Left ventricle myocardium inferior (tissue), 1 donor: ENCODE measurements around the gene ZNF423. TPM values are rescaled to one million over a fixed set of nuclear protein-coding genes. Genes with fewer than 3 reads are reported as not detected.

Experiments
- DNase-seq: peaks from one replicate; pipeline ENCODE4 v3.0.0-alpha.2; 2020
- H3K27ac ChIP-seq: fragments of 200-600 bp; replicated peaks from 2 replicates; pipeline ENCODE4 v1.8.0; 2021
- H3K27me3 ChIP-seq: fragments of 200-600 bp; 2 replicates; pipeline ENCODE4 v1.8.0; 2021; ENCODE audit warnings: low read depth
- H3K36me3 ChIP-seq: fragments of 200-600 bp; 2 replicates; pipeline ENCODE4 v1.8.0; 2021
- H3K4me1 ChIP-seq: fragments of 200-600 bp; 2 replicates; pipeline ENCODE4 v1.8.0; 2021
- H3K4me3 ChIP-seq: fragments of 200-600 bp; 2 replicates; pipeline ENCODE4 v1.8.0; 2021; ENCODE audit warnings: mild to moderate bottlenecking, moderate library complexity
- H3K9me3 ChIP-seq: fragments of 200-600 bp; replicated peaks from 2 replicates; pipeline ENCODE4 v1.8.0; 2021
- intact Hi-C: fragments of 100-400 bp; cut with micrococcal nuclease; formaldehyde crosslinking; loops from one replicate; pipeline ENCODE4 v1.11.0; 2022
- total RNA-seq: library from RNA; stranded (reverse); fragmentation: NEBNext Ultra II Directional; extraction: Animal tissue kit (Norgen Biotek cat#: 25700); gene quantifications from one replicate; pipeline ENCODE4 v1.2.1, GENCODE V29; 2021
- TF ChIP-seq, protein P1 (sequence below): fragments of 200-600 bp; IDR thresholded peaks from 2 replicates; pipeline ENCODE4 v1.8.0; 2021; ENCODE audit warnings: antibody characterized with exemption, mild to moderate bottlenecking, borderline replicate concordance
- donor health status: DM: no; HTN: yes; CAD: no; lungs with severe emphysema.

Gene ZNF423
- total RNA-seq, 1 donor from 2014 or later, result 8.6 TPM

DNA sequence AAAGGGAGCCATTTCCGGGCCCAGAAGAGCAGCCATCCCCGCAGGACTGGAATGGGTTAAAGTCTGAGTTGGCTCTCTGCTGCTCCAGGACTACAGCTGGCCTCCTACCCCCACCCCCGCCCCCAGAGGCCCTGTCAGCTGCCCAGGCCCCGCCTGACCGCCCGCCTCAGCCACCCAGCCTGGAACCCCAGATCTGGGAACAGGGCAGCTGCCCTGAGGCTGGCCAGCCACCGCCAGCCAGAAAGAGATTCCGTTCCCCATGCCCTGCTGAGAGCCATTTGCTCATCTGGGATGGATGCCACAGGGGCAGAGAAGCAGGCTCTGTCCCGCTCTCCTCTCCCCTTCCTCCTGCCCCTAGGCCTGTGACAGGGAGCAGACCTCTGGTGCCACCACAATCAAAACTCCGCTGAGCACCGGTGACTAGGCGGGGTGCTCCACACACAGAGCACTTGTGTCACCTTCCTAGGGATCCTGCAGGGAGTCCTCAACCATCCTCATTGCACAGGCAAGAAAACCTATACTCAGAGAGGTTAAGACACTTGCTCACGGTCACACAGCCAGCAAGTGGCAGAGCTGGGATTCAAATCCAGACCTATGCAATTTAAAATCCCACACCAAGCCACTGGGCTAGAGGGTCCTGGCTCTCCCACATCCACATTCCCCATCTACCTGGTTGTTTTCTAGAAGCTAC is 44.1 kb downstream of the ZNF423 start:
- no peak overlapping the region for H3K4me3 ChIP-seq
- H3K9me3 ChIP-seq, result no peaks in the 10 kb centered on the region
- DNase-seq, result no peak
- H3K36me3 ChIP-seq, result no peaks in the 10 kb centered on the region
- intact Hi-C loops, result no loop called here
- peaks cover 46% of the 10 kb centered on the region for H3K4me1 ChIP-seq
- H3K27ac ChIP-seq, result no peak overlapping the region
- TF ChIP-seq, protein P1, sequence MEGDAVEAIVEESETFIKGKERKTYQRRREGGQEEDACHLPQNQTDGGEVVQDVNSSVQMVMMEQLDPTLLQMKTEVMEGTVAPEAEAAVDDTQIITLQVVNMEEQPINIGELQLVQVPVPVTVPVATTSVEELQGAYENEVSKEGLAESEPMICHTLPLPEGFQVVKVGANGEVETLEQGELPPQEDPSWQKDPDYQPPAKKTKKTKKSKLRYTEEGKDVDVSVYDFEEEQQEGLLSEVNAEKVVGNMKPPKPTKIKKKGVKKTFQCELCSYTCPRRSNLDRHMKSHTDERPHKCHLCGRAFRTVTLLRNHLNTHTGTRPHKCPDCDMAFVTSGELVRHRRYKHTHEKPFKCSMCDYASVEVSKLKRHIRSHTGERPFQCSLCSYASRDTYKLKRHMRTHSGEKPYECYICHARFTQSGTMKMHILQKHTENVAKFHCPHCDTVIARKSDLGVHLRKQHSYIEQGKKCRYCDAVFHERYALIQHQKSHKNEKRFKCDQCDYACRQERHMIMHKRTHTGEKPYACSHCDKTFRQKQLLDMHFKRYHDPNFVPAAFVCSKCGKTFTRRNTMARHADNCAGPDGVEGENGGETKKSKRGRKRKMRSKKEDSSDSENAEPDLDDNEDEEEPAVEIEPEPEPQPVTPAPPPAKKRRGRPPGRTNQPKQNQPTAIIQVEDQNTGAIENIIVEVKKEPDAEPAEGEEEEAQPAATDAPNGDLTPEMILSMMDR, result no peak
- H3K27me3 ChIP-seq, result no peaks in the 10 kb centered on the region

- H3K4me3 ChIP-seq, result no peak overlapping the region
- H3K9me3 ChIP-seq, result no peaks in the 10 kb centered on the region
- no peak for DNase-seq
- no peaks in the 10 kb centered on the region for H3K36me3 ChIP-seq
- no peaks in the 10 kb centered on the region for H3K27me3 ChIP-seq
- intact Hi-C loops, result no loop called here
- H3K27ac ChIP-seq, result no peak overlapping the region
- H3K4me1 ChIP-seq, result peaks cover 38% of the 10 kb centered on the region
- TF ChIP-seq, protein P1, result no peak
These were observed 45.1 kb downstream of the ZNF423 start for GRCh38 chr16:49810831-49811230.

GRCh38 chr16:49809561-49809960 is 46.4 kb downstream of the ZNF423 start:
- Histone ChIP-seq H3K27me3 (no peaks in the 10 kb centered on the region), H3K9me3 (no peaks in the 10 kb centered on the region), H3K27ac (no peak overlapping the region), H3K4me1 (peaks cover 38% of the 10 kb centered on the region), H3K4me3 (no peak overlapping the region), H3K36me3 (no peaks in the 10 kb centered on the region)
- TF ChIP-seq, protein P1, result no peak
- intact Hi-C loops, result no loop called here
- no peak for DNase-seq

GRCh38 chr16:49809062-49809461 is 46.9 kb downstream of the ZNF423 start:
- no peaks in the 10 kb centered on the region for H3K36me3 ChIP-seq
- TF ChIP-seq, protein P1, result no peak
- H3K27me3 ChIP-seq, result no peaks in the 10 kb centered on the region
- peaks cover 34% of the 10 kb centered on the region for H3K4me1 ChIP-seq
- no peak overlapping the region for H3K4me3 ChIP-seq
- no peak for DNase-seq
- intact Hi-C loops, result no loop called here
- no peaks in the 10 kb centered on the region for H3K9me3 ChIP-seq
- H3K27ac ChIP-seq, result no peak overlapping the region

DNA sequence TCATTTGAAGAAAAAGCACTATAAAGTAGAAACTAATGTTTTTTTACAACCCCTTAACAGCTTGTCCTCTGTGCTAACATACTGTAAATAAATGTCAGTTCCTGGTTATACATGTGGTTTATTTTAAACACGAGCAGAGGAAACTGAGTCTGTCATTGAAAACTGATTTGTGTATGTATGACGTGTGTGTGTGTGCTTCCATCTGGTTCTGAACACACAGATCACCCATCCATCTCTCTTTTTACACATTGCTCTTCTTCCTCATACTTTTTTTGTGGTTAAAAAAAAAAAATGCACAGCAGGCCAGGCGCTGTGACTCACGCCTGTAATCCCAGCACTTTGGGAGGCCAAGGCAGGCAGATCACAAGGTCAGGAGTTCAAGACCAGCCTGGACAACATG is 49.5 kb downstream of the ZNF423 start:
- Histone ChIP-seq H3K27ac (no peak overlapping the region), H3K4me1 (peaks cover 11% of the 10 kb centered on the region), H3K27me3 (peaks cover 7% of the 10 kb centered on the region), H3K36me3 (no peaks in the 10 kb centered on the region), H3K4me3 (no peak overlapping the region), H3K9me3 (no peaks in the 10 kb centered on the region)
- TF ChIP-seq, protein P1, result no peak
- DNase-seq, result no peak
- intact Hi-C loops, result no loop called here
